ENCODE measurements around the gene GPATCH8. TPM values are rescaled to one million over a fixed set of nuclear protein-coding genes. Genes with fewer than 3 reads are reported as not detected.

Gene GPATCH8
- total RNA-seq, 1 experiment from 2014 or later: 51.5 TPM

DNA sequence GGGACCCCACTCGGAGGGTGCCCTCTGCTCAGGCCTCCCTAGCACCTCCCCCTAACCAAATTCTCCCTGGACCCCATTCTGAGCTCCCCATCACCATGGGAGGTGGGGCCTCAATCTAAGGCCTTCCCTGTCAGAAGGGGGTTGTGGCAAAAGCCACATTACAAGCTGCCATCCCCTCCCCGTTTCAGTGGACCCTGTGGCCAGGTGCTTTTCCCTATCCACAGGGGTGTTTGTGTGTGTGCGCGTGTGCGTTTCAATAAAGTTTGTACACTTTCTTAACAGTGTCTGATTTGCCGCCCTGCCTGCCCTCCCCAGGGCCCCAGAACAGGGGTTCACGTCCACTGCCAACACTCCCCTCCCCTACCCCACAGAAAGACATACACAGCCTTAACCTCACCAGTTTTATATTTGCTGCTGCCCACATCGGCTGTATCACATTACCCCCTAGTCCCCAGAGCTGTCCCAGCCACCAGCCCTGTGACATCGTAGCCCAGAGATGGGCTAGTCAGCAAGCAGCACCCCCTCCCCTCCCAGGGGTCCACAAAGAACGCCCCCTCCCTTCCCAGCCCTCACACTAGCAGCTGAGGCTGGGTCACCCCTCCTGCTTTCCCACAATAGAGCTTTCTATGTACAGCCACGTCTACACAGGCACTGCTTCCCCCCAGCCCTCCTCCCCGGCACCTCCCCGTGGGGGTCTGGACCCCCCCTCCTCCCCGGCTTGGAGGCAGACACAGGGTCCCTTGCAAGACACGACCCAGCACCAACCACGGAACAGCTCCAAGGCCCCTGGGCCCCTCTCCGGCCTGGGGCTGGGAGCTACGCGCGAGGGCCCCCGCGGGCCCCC is 150.2 kb downstream of the GPATCH8 start:
- Histone ChIP-seq H3K4me2 (ENCODE audit: insufficient read depth, insufficient read length, low read length) (peak overlapping the region; percentile 45), H3K23ac (ENCODE audit: insufficient read length, low read depth, low read length) (no peak overlapping the region), H2BK120ac (ENCODE audit: low read depth, low read length, poor library complexity, severe bottlenecking) (no peak overlapping the region), H3K56ac (ENCODE audit: insufficient read length, low read depth, low read length) (no peak overlapping the region), H4K8ac (replicated peaks; ENCODE audit: insufficient read length, low read depth, low read length) (no peak overlapping the region), H3K4me1 (ENCODE audit: insufficient read depth, low read length) (no peaks in the 10 kb centered on the region), H2AK5ac (ENCODE audit: insufficient read length, low read length) (no peak overlapping the region), H3K9me3 (ENCODE audit: control insufficient read depth, low read depth, low read length) (no peaks in the 10 kb centered on the region), H3K27me3 (ENCODE audit: insufficient read depth, low read length) (no peaks in the 10 kb centered on the region), H2BK5ac (ENCODE audit: insufficient read length, low read length) (no peak overlapping the region), H2BK12ac (ENCODE audit: insufficient read length, low read depth, low read length) (no peak overlapping the region), H3K27ac (ENCODE audit: insufficient read length, low read depth, low read length) (no peak overlapping the region), H4K20me1 (ENCODE audit: control insufficient read depth, insufficient read depth, insufficient read length) (no peaks in the 10 kb centered on the region), H3T11ph (ENCODE audit: low read length) (no peak overlapping the region), H2BK15ac (ENCODE audit: low read depth, low read length) (no peak overlapping the region), H3K18ac (ENCODE audit: insufficient read length, low read depth, low read length) (no peak overlapping the region), H4K5ac (ENCODE audit: insufficient read length, low read depth, low read length) (no peak overlapping the region), H3K79me1 (ENCODE audit: insufficient read depth, low read depth, low read length, poor library complexity, severe bottlenecking) (no peaks in the 10 kb centered on the region), H3K4ac (ENCODE audit: low read depth, low read length) (no peak overlapping the region), H2AFZ (ENCODE audit: low read length) (no peak overlapping the region), H2BK20ac (ENCODE audit: low read depth, low read length, poor library complexity, severe bottlenecking) (no peak overlapping the region), H3K9ac (ENCODE audit: extremely low read depth, insufficient read length, low read length) (no peak overlapping the region), H3K14ac (ENCODE audit: insufficient read depth, low read length) (no peak overlapping the region), H4K91ac (ENCODE audit: insufficient read length, low read depth, low read length) (no peak overlapping the region), H3K23me2 (ENCODE audit: insufficient read length, low read depth, low read length, poor library complexity, severe bottlenecking) (peaks cover 3% of the 10 kb centered on the region), H3K79me2 (ENCODE audit: insufficient read depth, low read length) (no peaks in the 10 kb centered on the region)
- DNase-seq: peak; percentile 45
- TF ChIP-seq, protein P1, sequence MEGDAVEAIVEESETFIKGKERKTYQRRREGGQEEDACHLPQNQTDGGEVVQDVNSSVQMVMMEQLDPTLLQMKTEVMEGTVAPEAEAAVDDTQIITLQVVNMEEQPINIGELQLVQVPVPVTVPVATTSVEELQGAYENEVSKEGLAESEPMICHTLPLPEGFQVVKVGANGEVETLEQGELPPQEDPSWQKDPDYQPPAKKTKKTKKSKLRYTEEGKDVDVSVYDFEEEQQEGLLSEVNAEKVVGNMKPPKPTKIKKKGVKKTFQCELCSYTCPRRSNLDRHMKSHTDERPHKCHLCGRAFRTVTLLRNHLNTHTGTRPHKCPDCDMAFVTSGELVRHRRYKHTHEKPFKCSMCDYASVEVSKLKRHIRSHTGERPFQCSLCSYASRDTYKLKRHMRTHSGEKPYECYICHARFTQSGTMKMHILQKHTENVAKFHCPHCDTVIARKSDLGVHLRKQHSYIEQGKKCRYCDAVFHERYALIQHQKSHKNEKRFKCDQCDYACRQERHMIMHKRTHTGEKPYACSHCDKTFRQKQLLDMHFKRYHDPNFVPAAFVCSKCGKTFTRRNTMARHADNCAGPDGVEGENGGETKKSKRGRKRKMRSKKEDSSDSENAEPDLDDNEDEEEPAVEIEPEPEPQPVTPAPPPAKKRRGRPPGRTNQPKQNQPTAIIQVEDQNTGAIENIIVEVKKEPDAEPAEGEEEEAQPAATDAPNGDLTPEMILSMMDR (conservative IDR thresholded peaks at IDR 0.05): no peak
- Mint-ChIP-seq H3K4me1 (peaks cover 0 to 8% of the 10 kb centered on the region in 2 experiments; a peak in 2 of 4 replicates), H3K4me3 (peak overlapping the region; percentile 52 to 77), H3K9me3 (no peaks in the 10 kb centered on the region; a peak in 1 of 5 replicates), H3K27me3 (ENCODE audit: low read depth) (peaks cover 5% of the 10 kb centered on the region; the same call in 1 of the 2 replicates), H3K27ac (no peak overlapping the region), H3K36me3 (ENCODE audit: insufficient read depth in 1 of 3, low read depth in 3 of 3) (peaks cover 3 to 17% (median 6%) of the 10 kb centered on the region in 3 experiments; a peak in 6 of 7 replicates)
- WGBS (ENCODE audit: extremely low coverage, insufficient read length, low lambda C conversion rate): no CpG with 5 or more reads among the region's 22 CpGs
